HCT116 (cell line): ENCODE data around the gene SLC12A5. TPM values are rescaled to one million over a fixed set of nuclear protein-coding genes. Genes with fewer than 3 reads are reported as not detected.

Experiments
- ATF3 ChIP-seq: IDR thresholded peaks from 2 replicates; pipeline ENCODE4 v1.6.1; 2012
- CBX3 ChIP-seq: IDR thresholded peaks from 2 replicates; pipeline ENCODE4 v1.6.1; 2012; ENCODE audit warnings: low read depth
- EGR1 ChIP-seq: IDR thresholded peaks from 2 replicates; pipeline ENCODE4 v1.6.1; 2012; ENCODE audit warnings: low read depth
- EZH2phosphoT487 ChIP-seq: fragments of 200-600 bp; IDR thresholded peaks from 2 replicates; pipeline ENCODE4 v1.6.1; 2018; ENCODE audit warnings: antibody characterized with exemption, borderline replicate concordance
- MAX ChIP-seq: IDR thresholded peaks from 2 replicates; pipeline ENCODE4 v1.6.1; 2012
- POLR2AphosphoS5 ChIP-seq: IDR thresholded peaks from 2 replicates; pipeline ENCODE4 v1.6.1; 2011; ENCODE audit warnings: mild to moderate bottlenecking, low read depth, low read length, moderate library complexity
- REST ChIP-seq: IDR thresholded peaks from 2 replicates; pipeline ENCODE4 v1.6.1; 2012; ENCODE audit warnings: low read depth
- SP1 ChIP-seq: IDR thresholded peaks from 2 replicates; pipeline ENCODE4 v1.6.1; 2012; ENCODE audit warnings: low read depth
- TCF7L2 ChIP-seq: IDR thresholded peaks from 2 replicates; pipeline ENCODE4 v1.7.0; 2011; ENCODE audit warnings: borderline replicate concordance, inconsistent platforms; ENCODE audit not compliant: insufficient read depth, insufficient read length; ENCODE audit errors: extremely low read depth
- total RNA-seq: library from RNA; stranded (reverse); gene quantifications from one replicate; pipeline ENCODE4 v1.2.1, GENCODE V29; 2021; ENCODE audit not compliant: unreplicated experiment

The SLC12A5 gene
- total RNA-seq, 1 experiment from 2014 or later, result 1.9 TPM

GRCh38 chr20:46108976-46109375 is 80.0 kb downstream of the SLC12A5 start (continued):
- TF ChIP-seq REST (no peak), MAX (no peak), SP1 (no peak), EGR1 (no peak), ATF3 (no peak), TCF7L2 (no peak), CBX3 (no peak), POLR2AphosphoS5 (no peak), EZH2phosphoT487 (no peak)

Other genes with a start within 250 kb of the SLC12A5 start
- gene WFDC3, start 237.3 kb upstream of the SLC12A5 start, total RNA-seq, result 4.7 TPM
- gene DNTTIP1, start 237.3 kb upstream of the SLC12A5 start, total RNA-seq, result 61.0 TPM
- 205 TPM for gene UBE2C, start 216.6 kb upstream of the SLC12A5 start, total RNA-seq
- gene TNNC2, start 201.9 kb upstream of the SLC12A5 start, total RNA-seq, result not detected
- 11.9 TPM for gene SNX21, start 195.4 kb upstream of the SLC12A5 start, total RNA-seq
- gene ACOT8, start 171.8 kb upstream of the SLC12A5 start, total RNA-seq, result 12.2 TPM
- 1.8 TPM for gene ZSWIM3, start 171.6 kb upstream of the SLC12A5 start, total RNA-seq
- 13.0 TPM for gene ZSWIM1, start 148.0 kb upstream of the SLC12A5 start, total RNA-seq
- gene SPATA25, start 141.6 kb upstream of the SLC12A5 start, total RNA-seq, result 0.42 TPM
- gene NEURL2, start 138.0 kb upstream of the SLC12A5 start, total RNA-seq, result 0.96 TPM
- 109 TPM for gene CTSA, start 137.9 kb upstream of the SLC12A5 start, total RNA-seq
- 4.7 TPM for gene PLTP, start 117.1 kb upstream of the SLC12A5 start, total RNA-seq
- gene PCIF1, start 94.5 kb upstream of the SLC12A5 start, total RNA-seq, result 31.8 TPM
- 20.8 TPM for gene ZNF335, start 57.0 kb upstream of the SLC12A5 start, total RNA-seq
- gene MMP9, start 20.3 kb upstream of the SLC12A5 start, total RNA-seq, result 0.32 TPM
- gene NCOA5, start 60.7 kb downstream of the SLC12A5 start, total RNA-seq, result 31.6 TPM
- gene CD40, start 89.1 kb downstream of the SLC12A5 start, total RNA-seq, result 21.3 TPM